Renal cortical epithelial cell (primary cell): ENCODE results near the gene CEACAM5. TPM values are rescaled to one million over a fixed set of nuclear protein-coding genes. Genes with fewer than 3 reads are reported as not detected.

Experiments used
- total RNA-seq: library from RNA; depleted of rRNA; stranded (reverse); fragments of >200 nt; gene quantifications from 2 replicates; pipeline ENCODE4 v1.2.3, GENCODE V29; 2014

The CEACAM5 gene
- total RNA-seq, 1 donor from 2014 or later = not detected

Other genes starting within 250 kb of the CEACAM5 start
- gene CEACAM21, start 132.5 kb upstream of the CEACAM5 start, total RNA-seq = not detected in 2 replicates
- not detected in 2 replicates for gene CEACAM4, start 81.6 kb upstream of the CEACAM5 start, total RNA-seq
- not detected in 2 replicates for gene CEACAM7, start 20.4 kb upstream of the CEACAM5 start, total RNA-seq
- 0.17 TPM in 1 of 2 replicates, not detected in the other for gene CEACAM6, start 46.9 kb downstream of the CEACAM5 start, total RNA-seq
- gene CEACAM3, start 88.0 kb downstream of the CEACAM5 start, total RNA-seq = not detected in 2 replicates
- not detected in 2 replicates for gene LYPD4, start 136.1 kb downstream of the CEACAM5 start, total RNA-seq
- not detected in 2 replicates for gene DMRTC2, start 136.4 kb downstream of the CEACAM5 start, total RNA-seq
- gene RPS19, start 151.6 kb downstream of the CEACAM5 start, total RNA-seq = 1,170 and 2,293 TPM in 2 replicates
- 0.10 TPM in 1 of 2 replicates, not detected in the other for gene CD79A, start 168.7 kb downstream of the CEACAM5 start, total RNA-seq
- gene ARHGEF1, start 174.6 kb downstream of the CEACAM5 start, total RNA-seq = 34.7 and 36.3 TPM in 2 replicates
- gene ERFL, start 219.8 kb downstream of the CEACAM5 start, total RNA-seq = not detected in 2 replicates